Activated T-cell treated with anti-CD3 and anti-CD28 coated beads for 48 hours (primary cell): ENCODE data around the gene HJV.
A peak's percentile ranks its signal among the peaks of the same experiment; 100 is the strongest.

Source experiments
- DNase-seq: peaks from one replicate; pipeline ENCODE4 v3.0.0-alpha.2; 2020; ENCODE audit warnings: low read depth

HJV gene

DNA sequence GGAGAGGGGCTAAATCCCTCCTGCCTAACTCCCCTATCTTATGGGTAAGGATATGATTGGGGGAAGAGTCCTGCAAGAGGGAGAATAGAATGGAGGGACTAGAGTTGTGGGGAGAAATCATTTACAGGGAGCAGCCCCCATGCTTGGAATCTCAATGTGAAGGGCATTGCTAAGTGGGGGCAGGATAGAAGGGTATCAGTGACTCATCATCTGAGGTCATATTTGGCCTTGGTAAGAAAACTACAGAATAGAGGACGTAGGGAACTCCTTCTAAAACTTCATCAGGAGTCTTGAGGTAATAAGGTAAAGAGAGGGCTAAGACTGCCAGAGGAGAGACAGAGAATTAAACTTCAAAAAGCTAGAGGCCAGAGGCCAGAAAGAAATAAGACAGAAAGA is 487 bp downstream of the HJV start:
- DNase-seq = no peak

DNA sequence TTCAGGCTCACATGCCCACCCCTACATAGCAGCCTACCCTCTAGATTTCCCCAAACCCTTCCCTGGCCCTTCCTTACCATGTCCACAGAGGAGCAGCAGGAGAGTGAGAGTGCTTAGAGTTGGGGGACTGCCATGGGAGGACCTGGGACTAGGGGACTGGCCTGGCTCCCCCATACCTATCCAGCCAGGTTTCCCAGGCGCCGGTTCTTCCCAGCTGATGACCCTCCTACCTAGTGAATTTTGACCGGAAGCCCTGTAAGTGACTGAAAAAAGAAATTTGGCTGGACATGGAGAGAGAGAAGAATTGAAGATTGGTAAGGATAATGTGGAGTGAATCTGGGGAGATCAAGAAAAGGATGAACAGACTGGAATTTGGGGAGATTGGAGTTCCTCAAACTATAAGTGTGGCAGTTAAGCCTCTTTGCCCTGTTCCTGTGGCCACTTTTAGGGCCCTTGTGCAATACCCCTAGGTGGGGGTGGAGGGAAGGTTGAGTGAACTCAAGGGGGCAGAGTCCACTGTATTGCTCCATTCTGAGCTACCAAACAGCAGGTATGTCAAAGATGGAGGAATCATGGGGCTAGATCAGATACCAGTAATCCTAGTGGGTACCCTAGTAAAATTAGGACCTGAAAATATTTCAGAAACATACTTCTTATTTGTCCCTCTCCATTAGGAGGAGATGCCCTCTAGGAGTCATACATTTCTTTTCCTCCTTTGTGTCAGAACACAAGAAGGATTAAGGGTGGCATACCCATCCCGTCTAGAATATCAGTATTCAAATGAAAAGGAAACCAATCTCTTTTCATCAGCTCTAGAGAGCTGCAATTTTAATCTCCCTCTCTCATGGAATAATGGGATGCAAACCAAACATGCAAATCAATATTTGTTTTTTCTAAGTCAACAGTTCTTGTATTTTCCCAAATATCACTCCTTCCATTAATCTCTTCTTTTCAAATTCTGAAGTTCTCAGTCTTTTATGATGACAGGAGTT is 1.2 kb downstream of the HJV start:
- no peak for DNase-seq

DNA sequence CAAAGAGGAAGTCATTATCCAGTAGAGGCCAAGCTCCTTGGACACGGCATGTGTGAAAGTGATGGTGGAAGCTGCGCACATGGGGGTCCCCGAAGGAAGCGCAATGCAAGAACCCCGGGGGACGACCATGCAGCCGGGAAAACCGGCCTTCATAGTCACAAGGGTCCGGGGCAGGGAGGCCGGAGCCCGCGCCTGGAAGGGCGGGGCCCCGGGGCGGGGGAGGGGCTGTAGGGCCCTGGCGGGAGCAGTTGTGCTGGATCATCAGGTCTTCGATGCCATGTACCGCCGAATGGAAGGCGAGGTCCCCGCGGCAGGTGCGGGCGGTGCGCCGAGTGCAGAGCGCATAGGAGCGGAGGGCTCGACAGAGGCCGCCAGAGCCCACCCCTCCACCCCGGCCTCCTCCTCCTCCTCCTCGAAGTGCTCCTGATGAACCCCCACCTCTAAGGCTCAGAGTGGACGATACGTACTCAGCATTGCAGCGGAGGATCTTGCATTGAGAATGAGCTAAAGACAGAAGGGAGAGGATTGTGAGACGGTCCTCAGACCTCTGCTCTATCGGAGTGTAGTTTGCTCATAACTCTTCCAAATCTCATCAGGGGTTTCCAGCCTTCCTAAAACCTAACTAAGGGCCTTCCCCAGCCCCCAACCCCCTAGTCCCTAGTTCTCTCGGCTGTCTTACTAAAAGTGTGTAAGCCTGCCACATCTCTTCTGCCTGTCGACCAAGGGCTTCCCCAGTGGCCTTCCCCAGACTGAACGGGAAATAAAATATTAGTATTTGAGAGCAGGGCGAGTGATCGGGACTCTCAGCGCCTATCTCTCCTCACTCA is 2.1 kb downstream of the HJV start:
- DNase-seq = no peak

DNA sequence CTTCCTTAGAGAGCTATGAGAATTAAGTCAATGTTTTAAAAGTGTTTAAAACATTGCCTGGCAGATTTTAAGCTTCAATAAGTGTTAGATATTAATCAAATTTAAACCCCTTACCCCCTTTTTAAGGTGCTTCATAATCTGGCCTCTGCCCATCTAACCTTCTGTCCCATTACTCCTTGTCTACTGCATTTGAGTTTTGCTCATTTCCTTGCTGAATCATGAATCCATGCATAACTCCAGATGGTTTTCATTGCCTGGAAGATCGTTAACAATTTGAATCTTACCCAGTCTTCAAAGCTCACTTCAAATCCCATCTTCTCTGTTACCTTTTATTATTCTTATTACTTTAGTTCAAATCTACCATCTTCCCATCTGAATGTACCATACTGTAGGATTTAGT is 4.6 kb downstream of the HJV start:
- DNase-seq = no peak

DNA sequence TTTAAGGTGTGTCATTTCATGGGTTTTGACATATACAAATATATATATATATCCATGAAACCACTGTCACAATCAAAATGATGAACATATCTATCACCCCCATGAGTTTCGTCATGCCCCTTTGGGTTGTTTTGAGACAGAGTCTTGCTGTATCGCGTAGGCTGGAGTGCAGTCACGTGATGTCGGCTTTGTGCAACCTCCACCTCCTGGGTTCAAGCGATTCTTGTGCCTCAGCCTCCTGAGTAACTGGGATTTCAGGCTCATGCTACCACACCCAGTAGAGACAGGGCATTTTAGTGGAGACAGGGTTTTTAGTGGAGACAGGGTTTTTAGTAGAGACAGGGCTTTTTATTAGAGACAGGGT is 8.0 kb downstream of the HJV start:
- no peak for DNase-seq

DNA sequence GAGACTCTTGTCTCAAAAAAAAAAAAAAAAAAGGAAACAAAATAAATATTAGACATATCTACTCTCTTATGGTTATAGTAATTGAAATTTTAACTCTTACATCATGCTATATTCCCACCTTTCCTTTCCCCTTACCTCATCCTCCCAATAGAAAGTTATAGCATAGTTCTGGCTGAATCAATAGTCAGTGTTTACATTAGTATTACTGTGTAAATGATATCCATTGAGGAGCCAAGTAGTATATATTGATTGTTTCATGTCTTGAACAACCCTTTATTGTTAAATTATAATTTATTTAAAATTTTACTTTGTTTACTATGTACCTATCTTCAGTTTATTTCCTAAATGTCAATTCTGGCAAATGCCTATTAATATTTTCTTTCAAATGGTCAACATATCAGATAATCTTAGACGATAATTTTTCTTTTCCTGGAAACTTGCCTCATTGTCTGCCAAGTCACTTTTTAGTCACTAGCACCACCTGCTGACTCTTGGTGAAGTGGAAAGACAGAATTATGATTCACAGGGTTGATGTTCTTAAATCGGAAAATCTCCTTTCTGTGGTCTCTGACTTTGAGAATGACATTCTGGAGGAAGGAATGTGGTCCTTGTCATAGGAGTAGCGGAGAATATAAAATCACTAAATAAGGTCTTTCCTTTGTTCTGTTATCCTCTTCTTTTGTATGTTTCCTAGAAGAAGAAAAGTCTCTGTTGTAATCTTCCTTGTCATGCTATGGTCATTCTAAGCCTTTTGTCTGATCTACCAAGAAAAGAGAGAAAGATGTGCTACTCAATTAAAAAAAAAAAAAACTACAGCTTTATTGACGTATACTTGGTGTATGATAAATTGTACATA is 8.6 kb downstream of the HJV start:
- DNase-seq = no peak

DNA sequence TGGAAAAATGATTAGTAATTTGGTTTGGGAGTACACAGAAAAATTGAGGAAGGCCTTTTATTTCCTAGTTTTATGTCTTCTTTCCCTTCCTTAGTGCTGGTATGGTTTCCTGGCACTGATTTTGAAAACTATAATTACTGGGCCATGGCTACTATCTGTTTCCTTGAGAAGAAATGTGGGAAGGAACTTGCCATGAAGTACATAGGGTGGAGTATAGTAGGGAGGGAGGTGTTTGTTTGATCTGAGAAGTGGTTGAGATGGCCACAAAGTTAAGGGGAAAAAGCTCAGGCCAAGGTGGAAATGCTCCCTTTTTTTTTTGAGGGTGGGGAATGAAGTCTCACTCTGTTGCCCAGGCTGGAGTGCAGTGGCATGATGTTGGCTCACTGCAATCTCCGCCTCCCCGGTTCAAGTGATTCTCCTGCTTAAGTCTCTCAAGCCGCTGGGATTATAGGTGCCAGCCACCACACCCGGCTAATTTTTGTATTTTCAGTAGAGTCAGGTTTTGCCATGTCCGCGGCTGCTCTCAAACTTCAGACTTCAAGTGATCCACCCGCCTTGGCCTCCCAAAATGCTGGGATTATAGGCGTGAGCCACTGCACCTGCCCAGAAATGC is 11.3 kb downstream of the HJV start:
- DNase-seq = no peak

DNA sequence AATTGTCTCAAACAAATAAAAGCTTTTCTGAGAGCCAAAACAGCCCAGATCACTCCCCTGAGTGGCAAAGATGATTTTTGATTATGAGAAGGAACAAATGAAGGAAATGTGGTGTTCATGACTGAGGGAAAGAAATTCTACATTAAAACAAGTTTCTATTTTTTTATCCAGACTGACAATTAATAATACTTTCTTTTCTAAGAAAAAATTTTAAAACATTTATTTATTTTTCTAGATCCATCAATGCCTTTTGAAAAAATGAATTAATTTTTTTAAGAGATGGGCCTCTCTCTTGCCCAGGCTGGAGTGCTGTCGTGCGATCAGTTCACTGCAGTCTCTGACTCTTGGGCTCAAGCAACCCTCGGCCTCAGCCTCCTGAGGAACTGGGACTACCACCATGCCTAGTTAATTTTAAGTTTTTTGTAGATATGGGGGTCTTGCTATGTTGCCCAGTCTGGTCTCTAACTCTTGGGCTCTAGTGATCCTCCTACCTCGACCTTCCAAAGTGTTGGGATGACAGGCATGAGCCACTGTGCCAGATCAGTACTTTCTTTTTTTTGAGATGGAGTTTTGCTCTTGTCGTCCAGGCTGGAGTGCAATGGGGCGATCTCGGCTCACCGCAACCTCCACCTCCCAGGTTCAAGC is 13.9 kb downstream of the HJV start:
- no peak for DNase-seq

DNA sequence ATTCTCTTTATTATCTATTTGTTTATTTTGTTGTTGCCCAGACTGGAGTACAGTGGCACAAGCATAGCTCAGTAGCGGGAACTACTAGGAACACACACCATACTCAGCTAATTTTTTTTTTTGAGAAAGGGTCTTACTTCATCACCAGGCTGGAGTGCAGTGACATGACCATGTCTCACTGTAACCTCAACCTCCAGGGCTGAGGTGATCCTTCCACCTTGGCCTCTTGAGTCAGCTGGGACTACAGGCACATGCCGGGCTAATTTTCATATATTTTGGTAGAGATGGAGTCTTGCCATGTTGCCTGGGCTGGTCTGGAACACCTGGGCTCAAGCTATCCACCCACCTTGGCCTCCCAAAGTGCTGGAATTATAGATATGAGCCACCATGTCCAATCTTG is 19.8 kb downstream of the HJV start:
- DNase-seq = no peak

DNA sequence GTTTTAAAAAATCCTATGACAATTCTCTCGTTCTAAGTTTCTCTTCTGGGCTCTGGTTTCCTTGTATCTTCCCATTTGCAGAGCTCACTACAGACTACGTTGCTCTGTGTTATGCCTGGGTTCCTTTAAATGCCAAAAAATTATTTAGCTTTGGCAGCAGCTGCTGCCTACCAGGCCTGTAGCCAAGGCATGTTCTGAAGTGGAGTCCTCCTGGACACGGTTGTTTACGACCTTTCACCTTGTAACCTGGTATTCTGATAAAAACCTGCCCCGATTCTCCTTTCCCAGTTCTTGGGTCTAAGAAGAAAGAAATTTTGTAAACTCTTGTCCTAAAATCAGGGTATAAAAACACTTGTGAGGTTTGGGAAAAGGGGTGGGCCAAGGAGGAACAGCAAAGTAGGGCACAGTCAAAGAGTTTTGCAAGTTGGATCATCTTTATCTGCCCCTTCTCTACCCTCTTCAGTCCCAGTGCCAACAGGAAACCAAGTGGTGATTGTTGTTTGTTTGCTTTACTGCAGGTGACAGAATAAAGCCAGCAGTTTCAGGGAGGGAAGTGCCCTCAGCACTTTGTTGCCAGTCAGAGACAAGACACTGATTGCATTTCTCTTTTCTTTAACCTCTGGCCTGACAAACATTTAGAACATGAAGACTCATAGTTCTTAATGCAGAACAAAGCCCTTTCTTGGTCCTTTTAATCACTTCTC is 22.1 kb downstream of the HJV start:
- no peak for DNase-seq

DNA sequence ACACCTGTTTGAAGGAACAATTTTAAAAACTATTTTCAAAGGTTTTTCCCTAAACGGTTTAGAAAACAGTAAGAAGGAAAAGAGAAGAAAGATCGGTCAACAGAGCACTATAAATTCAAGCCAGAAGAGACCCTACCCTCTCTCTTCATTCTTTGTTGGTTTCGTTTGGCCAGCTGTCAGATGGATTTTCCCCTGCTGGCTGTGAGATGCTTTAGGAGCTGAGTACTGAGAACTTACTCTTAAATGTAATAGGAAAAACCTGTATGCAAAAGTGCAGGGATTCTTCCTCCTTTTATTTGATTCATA is 23.9 kb downstream of the HJV start:
- no peak for DNase-seq

DNA sequence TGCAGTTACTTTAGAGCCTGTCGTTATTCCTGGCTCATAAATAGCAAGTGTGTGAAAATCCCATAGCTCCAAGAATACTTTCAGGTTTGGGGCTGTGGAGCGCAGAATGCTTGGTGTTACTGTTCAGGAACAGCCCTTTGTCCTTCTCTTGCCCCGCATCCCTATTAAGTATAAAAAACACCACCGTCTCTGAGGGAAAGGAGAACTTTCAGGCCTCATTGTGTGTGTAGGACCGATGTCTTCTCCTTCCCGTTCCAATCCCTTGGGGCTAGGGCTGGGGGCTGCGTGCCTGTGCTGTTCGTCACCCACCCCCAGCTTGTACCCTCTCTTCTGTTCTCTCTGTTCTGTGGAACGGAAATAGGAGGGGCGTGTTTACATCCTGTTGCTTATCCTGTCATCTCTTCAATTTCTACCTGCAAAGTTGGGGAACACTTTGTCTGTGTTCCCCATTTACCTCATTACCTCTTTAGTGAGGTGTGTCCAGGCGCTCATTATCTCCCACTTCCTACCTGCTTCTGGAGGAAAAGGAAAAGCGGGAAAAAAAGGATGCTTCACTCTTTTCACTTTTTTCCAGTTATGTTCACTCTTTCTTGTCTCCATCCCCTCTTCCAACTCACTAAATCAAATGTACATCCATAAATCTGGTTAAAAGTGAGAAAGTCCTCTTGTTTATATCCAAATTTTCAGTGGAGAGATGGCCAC is 24.4 kb downstream of the HJV start:
- no peak for DNase-seq

DNA sequence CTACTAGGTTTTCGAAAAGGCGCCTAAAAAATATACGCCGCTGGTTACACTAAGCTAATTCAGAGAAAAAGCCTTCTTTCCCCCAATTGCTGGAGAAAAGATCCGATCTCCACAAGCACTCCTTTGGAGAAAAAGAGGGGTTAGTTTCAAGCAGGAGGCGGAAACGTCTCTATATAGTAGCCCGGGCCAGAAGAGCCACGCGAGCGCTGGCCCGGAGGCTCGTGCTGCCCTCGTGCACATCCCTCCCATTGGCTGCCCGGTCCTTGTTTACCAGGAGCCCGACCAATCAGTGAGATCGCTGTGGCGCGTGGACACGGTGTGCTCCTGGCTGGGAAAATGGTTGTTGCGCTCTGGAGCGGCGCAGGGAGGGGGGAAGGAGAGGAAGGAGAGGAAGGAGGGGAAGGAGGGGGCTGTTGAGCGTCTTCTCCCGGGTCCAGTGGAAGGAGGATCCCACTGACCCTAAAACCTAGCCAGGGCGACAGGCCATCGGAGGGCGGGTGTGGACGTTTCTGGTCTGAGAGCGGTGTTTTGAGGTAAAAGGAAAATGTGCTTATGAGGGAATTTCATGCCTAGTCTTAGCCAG is 25.0 kb downstream of the HJV start, which contains the start of gene TXNIP:
Gene TXNIP (minus strand): TSS at position 147 of the 583 bp plus-strand sequence. CDS start 313 bp downstream, outside the sequence.
- peak; percentile 90 for DNase-seq

DNA sequence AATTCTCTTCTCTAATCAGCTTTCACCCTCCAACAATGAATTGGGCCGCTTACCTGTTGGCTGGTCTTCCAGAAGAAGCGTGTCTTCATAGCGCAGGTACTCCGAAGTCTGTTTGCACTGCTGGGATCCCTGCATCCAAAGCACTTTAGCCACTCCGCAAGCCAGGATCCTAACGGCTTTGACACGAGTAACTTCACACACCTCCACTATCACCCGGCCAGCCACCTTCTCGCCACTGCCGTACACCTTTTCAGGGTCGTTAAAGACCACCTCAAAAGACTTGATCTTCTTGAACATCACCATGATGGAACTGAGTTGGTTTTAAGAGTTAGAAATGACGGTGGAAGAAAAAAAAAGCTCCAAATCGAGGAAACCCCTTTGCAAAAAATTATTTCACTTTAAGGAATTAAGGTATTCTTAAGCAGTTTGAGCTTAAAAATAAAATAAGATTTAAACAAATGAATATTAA is 25.5 kb downstream of the HJV start:
- no peak for DNase-seq

DNA sequence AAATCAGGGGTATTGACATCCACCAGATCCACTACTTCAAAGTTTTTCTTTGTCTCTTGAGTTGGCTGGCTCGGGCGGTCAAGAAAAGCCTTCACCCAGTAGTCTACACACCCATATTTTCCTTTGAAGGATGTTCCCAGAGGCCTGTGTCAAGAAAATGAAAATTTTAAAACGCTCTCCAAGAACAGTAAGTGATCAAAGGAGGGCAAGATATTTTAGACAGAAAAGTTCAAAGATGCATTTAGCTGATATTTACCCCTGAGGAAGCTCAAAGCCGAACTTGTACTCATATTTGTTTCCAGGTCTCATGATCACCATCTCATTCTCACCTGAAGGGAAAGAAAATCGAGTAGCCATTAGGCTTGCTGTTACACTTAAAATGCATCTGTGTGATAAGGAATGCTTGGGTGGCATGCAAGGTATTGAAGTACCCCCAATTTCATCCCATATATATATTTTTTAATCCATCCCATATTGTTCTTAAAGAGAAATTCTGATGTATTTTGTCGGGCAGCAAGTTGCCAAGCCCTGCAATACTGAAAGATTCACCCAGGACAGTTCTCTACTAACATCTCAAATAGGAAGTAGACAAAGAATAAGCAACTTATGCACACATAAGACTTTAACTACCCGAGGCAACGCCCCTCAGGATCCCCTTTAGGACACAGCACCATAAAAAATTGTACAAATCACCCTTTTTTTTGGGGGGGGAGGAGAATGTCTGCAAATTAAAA is 26.2 kb downstream of the HJV start:
- no peak for DNase-seq

DNA sequence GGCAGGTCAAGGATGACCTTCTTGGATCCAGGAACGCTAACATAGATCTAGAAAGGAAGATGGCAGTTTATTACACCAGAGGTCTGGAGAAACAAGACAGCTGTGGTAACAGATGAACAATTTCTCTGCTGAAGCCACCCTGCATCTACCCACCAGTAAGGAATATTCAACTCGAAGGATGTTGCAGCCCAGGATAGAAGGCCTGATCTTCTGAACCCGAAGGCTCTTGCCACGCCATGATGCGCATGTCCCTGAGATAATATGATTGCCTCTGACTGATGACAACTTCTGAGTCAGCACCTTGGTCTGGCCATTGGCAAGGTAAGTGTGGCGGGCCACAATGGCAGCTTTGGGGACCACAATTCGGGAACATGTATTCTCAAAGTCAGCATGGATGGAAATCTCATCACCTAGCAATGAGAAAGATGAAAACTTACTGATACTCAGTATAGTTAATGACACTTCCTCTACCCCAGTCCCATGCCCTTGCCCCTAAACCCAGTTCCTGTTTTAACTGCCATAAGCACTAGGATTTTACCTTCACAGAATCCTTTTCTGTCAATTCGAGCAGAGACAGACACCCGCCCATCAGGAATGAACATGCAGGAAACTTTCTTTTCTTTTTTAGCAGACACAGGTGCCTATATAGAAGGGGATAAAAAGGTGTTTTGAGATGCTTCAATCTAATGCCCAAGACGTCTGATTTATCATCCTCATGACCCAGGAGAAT is 27.0 kb downstream of the HJV start:
- peak; percentile 45 for DNase-seq

DNA sequence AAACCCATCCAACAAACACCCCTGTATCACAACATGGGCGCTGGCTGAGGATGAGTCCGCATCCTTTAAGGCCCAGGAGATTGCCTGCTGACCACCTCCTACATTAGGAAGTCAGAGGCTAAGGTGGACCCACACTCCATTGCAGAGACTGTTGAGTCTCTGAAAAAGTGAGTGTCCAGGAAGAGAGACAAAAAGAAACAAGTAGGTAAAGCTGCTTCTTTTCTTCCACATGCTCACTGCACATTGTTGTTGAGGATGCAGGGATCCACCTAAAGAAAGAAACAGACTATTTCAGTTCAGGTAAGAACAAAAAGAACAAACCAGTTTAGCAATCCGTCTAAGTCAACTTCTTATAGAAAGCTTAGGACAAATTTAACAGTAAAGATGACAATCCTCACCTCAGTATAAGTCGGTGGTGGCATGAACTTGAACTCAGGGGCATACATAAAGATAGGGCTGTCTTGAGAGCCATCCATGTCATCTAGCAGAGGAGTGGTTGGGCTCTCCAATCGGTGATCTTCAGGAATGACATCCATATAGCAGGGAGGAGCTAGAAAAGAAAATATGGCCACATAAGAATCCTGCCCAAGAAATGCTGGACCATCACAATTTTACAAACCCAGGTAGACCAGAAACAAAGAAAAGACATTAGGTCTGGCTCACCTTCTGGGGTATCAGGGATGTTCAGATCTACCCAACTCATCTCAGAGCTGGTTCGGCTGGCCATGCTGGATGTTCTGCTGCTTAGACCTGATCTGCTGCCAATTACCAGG is 27.7 kb downstream of the HJV start:
- DNase-seq = no peak
